Fibroblast of upper back skin (primary cell): Measurements from ENCODE around the gene RNF26.

Source experiments
- DNase-seq: peaks from one replicate; pipeline ENCODE4 v3.0.0-alpha.2; 2013

The RNF26 gene

GRCh38 chr11:119334174-119334930 is at the start of gene RNF26:
TSS of gene RNF26 (plus strand) at chr11:119334527. CDS start at chr11:119335123, 596 bp downstream.
- peak; percentile 99 for DNase-seq

- DNase-seq = no peak
Observed at GRCh38 chr11:119285431-119285830, 48.9 kb upstream of the RNF26 start.

GRCh38 chr11:119288219-119288618 is 46.1 kb upstream of the RNF26 start:
- no peak for DNase-seq

GRCh38 chr11:119290894-119291497 is 43.3 kb upstream of the RNF26 start:
- no peak for DNase-seq

- no peak for DNase-seq
Observed at GRCh38 chr11:119293461-119293860, 40.9 kb upstream of the RNF26 start.

DNA sequence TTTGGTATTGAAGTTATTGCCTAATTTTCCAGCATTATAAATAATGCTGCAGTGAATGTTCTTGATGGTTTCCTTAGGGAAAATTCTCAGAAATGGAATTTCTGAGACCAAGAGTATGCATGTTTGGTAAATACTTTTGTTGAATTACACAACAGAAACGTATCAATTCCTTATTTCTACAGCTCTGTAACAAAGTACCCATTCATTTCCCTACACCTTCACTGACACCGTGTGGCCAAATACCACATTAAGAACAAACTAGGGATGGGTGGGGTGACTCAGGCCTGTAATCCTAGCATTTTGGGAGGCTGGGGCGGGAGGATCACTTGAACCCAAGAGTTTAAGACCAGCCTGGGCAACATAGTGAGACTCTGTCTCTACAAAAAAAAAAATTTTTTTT is 39.1 kb upstream of the RNF26 start:
- DNase-seq = peak; percentile 19

- DNase-seq = no peak
Observed at GRCh38 chr11:119297938-119298337, 36.4 kb upstream of the RNF26 start.

GRCh38 chr11:119298726-119299125 is 35.6 kb upstream of the RNF26 start:
- no peak for DNase-seq

DNA sequence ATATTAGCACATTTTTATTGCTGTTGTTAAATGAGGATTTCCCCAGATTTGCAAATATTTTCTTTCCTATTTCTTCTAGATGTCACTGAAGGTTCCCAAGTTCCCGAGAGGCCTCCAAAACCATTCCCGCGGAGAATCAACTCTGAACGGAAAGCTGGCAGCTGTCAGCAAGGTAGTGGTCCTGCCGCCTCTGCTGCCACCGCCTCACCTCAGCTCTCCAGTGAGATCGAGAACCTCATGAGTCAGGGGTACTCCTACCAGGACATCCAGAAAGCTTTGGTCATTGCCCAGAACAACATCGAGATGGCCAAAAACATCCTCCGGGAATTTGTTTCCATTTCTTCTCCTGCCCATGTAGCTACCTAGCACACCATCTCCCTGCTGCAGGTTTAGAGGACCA is 34.9 kb upstream of the RNF26 start:
- DNase-seq = no peak

GRCh38 chr11:119300198-119300964 is 33.9 kb upstream of the RNF26 start:
- DNase-seq = no peak

DNA sequence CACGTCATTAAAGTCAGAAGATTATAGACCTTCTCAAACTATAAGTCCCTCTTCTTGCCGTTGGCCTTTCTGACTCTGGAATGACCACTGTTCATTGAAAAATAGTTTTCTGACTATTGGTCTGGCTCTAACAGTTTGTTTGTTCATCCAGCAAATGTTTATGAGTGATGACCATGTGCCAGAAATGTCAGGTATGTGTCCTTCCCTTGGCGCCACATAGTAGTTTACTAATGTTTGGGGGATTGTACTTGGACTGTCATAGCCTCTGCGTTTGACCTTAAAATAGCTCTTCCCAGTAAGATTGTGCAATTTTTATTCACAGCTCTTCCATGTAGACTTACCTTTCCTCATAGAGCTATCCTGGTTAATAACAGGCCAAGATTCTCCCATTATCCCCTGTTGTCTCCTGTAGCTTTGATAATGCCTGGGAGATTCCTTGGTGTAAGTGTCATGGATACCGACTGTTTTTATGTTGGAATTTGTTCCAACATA is 31.1 kb upstream of the RNF26 start:
- no peak for DNase-seq

- no peak for DNase-seq
Observed at GRCh38 chr11:119305556-119306372, 28.6 kb upstream of the RNF26 start.

DNA sequence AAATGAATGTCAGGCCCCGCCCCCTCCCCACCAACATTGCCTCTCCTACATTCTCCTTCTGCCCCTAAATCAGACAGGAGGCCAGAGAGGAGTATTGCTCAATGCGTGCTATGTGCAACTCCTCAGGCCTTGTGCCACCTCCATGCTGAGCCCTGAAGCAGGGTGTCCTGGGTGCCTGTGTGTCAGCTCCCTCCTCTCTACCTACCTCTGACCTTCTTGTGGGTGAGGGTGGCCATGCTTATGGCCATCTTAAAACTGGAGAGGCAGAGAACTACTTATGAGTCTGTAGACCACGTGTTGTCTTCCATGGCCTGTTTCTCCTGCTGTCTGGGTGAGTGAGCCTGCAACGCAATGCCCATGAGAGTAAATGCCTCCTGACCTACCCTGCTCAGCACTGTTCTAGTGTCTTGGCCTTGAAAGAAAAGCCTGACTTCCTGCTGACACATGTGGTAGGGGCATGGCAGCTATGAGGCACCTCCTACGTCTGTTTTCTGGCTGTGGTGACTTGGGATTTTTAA is 27.9 kb upstream of the RNF26 start:
- peak; percentile 28 for DNase-seq

- DNase-seq = no peak
Observed at GRCh38 chr11:119307219-119307618, 27.1 kb upstream of the RNF26 start.

GRCh38 chr11:119307974-119308373 is 26.4 kb upstream of the RNF26 start:
- DNase-seq = no peak

- DNase-seq = no peak
Observed at GRCh38 chr11:119309411-119309810, 24.9 kb upstream of the RNF26 start.

- DNase-seq = no peak
Observed at GRCh38 chr11:119309953-119310681, 24.2 kb upstream of the RNF26 start.

GRCh38 chr11:119310682-119311052 is 23.7 kb upstream of the RNF26 start:
- no peak for DNase-seq

DNA sequence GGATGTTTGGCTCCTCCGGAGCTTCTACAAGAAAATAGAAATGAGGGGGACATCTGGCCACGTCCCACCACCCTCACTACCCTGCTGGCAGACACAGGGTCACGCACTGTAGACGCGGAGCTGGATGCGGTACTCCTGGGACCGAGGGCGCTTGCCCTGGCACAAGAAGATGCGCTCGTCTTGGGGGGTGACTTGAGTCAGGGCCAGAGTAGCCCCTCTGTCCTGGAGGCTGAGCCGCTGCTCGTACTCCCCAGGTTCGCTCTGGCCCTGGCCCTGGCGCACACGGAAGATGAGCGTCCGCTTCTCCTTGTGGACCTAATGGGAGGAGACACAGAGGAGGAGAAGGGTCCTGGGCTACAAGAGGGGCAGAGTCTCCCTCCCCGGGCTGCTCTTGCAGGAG is 19.6 kb upstream of the RNF26 start:
- DNase-seq = no peak

DNA sequence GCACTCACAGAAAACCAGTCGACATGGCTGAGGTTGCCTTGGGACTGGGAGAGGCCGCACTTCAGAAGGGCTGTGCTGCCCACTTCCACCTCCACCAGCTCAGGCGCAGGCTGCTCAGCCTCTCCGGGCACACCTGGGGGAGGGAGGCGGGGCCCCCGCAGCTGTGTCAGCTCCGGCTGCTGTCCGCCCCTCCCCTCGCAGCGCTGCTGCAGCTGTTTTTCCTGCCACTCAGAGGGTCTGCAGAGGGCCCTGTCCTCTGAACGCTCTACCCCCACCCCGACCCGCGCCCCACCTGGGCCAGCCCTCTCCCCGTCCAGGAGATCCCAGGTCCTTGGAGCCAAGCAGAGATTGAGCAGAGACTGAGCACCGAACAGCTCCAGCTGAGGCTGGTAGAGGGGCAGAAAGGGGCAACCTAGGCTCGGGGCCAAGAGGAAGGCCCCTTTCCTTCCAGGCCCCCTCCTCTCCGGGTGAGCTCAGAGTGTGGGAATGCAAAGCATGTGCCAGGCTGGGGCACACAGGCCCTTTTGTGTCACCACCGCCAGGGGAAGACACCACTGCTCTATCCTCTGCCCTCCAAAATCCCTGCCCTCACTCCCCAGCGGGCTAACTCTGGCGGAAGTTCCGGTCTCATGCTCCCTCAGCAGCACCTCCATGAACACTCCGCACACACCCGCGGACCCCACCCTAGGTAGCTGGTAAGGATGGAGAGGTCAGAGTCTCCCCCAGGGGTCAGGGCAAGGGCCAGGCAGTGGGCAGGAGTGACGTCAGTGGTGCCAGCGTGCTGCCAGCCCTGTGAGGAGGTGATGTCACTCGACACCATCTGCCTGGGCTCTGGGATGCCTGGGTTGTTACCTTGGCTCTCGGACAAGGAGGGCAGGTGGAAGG is 19.0 kb upstream of the RNF26 start:
- no peak for DNase-seq
